Measurements from ENCODE around the gene PAX5.

Gene PAX5

DNA sequence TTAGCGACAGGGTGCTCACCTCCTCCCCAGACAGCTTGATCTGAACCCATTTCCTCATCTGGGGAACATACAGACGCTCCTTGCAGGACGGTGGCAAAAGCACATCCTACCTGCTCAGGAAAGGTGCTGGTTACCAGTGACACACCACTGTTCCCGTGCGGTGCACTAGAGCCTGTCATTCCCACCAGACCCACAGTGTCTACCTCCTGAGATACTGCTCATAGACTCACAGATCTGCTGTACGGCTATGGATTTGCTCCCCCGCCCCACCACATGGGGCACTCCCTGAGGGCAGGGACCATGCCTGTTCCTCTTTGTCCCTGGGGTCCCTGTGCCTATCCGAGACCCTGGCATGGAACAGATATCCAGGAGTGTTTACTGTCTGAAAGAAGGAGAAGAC is 208.9 kb downstream of the PAX5 start:
- no peak for DNase-seq

DNA sequence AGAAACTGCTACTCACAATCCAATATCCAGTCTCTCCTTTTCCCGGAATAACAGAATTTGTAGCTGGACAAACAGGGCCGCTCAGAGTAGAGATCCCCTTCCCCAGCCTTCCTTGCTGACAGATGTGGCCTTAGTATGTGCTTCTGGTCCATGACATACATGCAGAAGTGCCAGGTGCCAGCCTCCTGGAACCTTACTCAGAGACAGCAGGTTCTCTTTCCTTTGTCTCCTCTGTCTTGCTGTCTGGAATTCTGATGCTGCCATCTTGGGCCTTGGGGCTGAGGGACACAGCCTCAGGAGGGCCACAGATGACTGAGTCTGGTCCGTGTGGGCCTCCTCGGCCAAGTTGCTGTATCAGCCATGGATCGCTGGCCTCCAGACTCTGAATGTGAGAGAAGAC is 210.1 kb downstream of the PAX5 start:
- DNase-seq = no peak

- DNase-seq = no peak
Observed at GRCh38 chr9:36823466-36823865, 210.6 kb downstream of the PAX5 start.

DNA sequence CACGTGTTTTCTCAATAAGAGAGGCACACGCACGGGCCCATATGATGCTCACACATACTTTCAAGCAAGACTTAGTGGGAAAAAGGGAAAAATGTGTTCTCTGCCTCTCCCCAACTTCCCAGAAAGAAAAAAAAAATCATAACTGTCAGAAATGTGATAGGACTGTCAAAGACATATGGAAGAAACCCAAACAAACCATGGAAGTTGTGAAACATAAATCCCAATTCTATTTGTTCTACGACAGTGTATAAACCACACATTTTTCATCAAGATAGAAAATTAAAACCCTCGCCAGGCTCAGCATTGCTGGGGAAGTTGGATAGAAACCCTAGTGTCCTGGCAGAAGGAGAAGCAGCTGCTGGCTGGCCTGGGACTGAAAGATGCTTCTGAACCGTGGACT is 211.9 kb downstream of the PAX5 start:
- no peak for DNase-seq

GRCh38 chr9:36820392-36820861 is 213.6 kb downstream of the PAX5 start:
- DNase-seq = no peak

- DNase-seq = no peak
Observed at GRCh38 chr9:36818965-36819870, 214.8 kb downstream of the PAX5 start.

DNA sequence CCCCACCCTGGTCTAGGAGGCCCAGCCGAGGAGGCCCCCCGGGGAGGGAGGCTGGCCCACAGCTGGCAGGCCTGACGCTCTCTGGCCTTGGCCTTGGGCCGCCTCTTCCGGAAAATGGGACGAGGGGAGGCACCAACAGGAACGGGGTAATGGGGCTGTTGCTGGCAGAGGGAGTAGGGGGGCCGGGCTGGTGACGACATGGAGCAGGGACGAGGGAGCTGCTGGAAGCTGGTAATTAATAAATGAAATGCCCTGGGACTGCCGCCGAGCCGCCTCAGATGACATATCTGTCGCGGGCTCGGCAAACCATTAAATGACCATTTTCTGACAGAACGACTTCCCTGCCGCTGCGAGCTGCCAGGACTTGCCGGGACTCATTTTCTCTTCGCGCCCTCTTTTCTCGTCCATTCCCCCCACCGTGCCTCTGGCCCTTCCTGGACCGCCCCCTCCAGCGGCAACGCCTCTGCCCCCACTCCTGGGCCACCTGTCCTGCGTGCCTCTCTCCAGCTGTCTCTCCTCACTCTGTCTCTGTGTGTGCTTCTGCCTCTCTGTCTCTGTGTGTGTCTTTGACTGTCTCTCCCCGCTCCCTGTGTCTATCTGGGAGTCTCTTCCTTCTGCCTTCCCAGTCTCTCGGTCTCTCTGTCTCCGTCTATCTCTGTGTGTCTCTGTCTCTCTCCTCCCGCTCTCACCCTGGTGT is 215.7 kb downstream of the PAX5 start:
- no peak for DNase-seq

- DNase-seq = no peak
Observed at GRCh38 chr9:36817160-36817834, 216.8 kb downstream of the PAX5 start.

DNA sequence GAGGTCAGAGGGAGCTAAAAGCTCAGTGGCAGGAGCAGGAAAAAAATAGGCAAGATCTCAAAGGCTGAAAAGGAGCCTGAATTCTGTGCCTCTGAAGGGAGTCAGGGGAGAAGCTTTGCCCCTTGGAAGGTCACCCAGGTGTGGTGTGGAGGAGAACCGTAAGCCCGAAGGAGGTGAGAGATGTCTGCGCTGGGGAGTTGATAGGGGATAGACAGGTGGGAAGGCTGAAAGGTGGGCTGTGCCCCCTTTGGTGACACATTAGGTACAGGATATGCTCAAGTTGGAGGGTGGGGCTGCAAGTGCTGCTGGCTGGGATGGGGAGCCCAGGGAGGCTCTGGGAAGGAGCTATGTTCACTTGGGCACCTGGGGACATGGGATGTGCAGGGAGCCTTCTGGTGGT is 217.7 kb downstream of the PAX5 start:
- DNase-seq = no peak

- DNase-seq = no peak
Observed at GRCh38 chr9:36815566-36816348, 218.3 kb downstream of the PAX5 start.

- no peak for DNase-seq
Observed at GRCh38 chr9:36815023-36815422, 219.0 kb downstream of the PAX5 start.

GRCh38 chr9:36813154-36813553 is 220.9 kb downstream of the PAX5 start:
- DNase-seq = no peak

DNA sequence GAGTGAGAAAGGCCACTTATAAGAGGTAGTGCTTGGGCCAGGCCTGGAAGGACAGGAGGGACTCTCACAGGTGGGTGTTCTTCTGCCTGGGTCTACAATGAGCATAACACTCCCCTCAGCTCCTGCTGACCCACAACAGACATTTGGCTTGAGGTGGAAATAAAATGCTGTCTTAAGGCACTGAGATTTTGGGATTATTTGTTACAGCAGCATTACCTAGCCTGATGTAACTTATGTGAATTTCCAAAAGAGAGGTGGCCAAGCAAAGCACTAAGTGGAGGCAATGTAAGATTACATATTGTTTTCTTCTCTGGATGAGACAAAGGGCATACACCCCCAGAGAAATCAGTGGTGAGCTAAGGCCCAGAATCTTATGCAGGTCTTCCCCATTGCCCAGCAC is 221.5 kb downstream of the PAX5 start:
- DNase-seq = no peak

DNA sequence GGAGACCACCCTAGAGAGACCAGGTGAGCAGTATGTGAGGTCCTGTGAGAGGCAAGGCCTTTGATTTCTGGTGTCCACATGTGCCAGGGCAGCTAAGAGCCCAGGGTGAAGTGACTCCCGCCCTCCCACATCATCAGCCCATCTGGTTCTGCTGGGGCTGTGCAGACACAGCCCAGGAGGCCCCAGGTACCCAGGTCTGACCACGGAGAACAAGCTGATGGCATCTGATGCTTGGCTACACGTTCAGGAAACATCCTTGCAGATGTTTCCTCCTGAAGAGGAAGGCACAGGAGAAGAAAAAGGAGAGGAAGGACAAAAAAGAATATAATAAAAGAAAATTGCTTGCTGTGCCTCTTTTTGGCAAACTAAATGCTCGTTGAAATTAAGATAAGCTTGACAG is 225.8 kb downstream of the PAX5 start:
- DNase-seq = no peak

GRCh38 chr9:36803961-36804360 is 230.1 kb downstream of the PAX5 start:
- no peak for DNase-seq

DNA sequence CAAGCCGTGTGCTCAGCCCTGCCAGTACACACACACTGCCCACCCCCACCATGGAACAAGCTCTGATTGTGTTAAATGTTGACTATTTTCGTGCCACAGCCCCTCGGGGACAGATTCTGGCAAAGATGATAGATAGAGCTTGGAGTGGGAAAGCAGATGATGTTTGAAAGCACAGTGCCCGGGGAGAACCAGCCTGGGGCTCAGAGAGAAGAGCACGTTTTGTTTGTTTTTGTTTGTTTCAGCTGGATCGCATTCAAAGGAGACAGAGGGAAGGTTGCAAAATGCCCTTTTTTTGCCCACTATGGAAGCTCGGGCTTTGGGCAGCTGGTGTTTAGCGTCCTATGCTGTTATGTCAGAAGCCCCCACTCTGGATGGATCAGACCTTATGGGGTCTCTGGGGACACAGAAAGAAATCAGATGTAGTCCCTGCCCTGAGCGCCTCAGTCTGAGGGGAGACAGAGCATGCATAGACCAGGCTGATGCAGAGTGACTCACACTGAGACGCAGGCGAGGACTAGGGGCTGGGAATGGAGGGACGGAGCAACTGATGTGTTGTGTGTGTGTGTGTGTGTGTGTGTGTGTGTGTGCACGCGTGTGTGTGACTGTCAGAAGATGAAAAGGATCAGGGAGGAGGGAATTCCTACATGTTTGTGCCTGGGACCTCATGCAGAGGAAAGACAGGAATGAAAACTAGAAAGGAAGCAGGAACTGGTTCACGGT is 231.7 kb downstream of the PAX5 start:
- no peak for DNase-seq

GRCh38 chr9:36800455-36800854 is 233.6 kb downstream of the PAX5 start:
- DNase-seq = no peak

DNA sequence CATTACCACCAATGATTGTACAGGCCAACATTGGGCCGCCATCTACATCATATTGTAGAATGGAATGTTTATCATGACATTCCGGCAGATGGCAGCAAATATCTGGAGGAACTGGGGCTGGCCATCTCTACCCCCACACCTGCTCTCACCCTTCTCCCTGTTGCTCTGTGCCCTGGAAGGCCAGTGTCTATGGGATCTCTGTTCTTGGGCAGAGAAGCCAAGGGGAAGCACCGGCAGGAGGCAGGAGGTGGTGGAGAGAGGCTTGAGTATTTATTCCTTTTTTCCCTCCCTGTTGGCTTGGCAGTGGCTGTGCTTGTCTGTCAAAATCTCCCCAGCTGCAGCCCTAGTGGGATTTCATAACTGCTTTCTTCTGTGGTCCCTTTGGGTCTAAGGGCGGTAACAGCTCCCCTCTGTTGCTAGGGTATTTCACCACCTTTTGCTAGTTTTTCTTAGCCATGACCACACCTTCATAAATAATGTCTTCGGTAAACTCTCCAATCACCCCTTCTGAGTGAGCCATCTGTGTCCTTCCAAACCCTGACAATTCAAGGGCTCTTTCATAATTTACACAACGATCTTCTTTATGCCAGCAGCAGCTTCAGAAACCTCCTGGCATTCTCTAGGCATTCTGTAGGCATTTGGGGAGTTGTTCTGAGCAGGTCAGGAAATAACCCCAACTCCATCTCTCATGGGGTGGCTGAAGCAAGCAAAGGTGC is 235.6 kb downstream of the PAX5 start:
- no peak for DNase-seq

GRCh38 chr9:36797471-36798220 is 236.4 kb downstream of the PAX5 start:
- DNase-seq = no peak

GRCh38 chr9:36796671-36797419 is 237.2 kb downstream of the PAX5 start:
- DNase-seq = no peak
